Karpas-422 (cell line): ENCODE data around the gene TMEM131L. TPM values are rescaled to one million over a fixed set of nuclear protein-coding genes. Genes with fewer than 3 reads are reported as not detected.
"Not testable (repeated sequence)": the region's sequence is repeated elsewhere in the genome, so short reads cannot be mapped to it uniquely, and the experiment has no call there.

Source experiments
- DNase-seq: peaks from one replicate; pipeline ENCODE4 v3.0.0-alpha.2; 2015
- H2AFZ ChIP-seq: fragments of 200-600 bp; sonication (generic); 2 replicates; pipeline ENCODE4 v1.6.1; 2014; ENCODE audit warnings: antibody characterized with exemption, low read length, mixed read lengths
- H3K27ac ChIP-seq: fragments of 200-600 bp; sonication (generic); 2 replicates; pipeline ENCODE4 v1.5.1; 2014; ENCODE audit warnings: mild to moderate bottlenecking, low read length, moderate library complexity
- H3K27me3 ChIP-seq: fragments of 200-600 bp; sonication (generic); 2 replicates; pipeline ENCODE4 v1.6.1; 2014; ENCODE audit warnings: low read length, mixed read lengths
- H3K36me3 ChIP-seq: fragments of 200-600 bp; sonication (generic); 2 replicates; pipeline ENCODE4 v1.6.1; 2014; ENCODE audit warnings: low read length, mixed read lengths; ENCODE audit not compliant: insufficient read depth
- H3K4me1 ChIP-seq: fragments of 200-600 bp; sonication (generic); 2 replicates; pipeline ENCODE4 v1.6.1; 2014; ENCODE audit warnings: mild to moderate bottlenecking, low read length, mixed read lengths
- H3K4me2 ChIP-seq: fragments of 200-600 bp; sonication (generic); 2 replicates; pipeline ENCODE4 v1.6.1; 2014; ENCODE audit warnings: low read length, low read depth, mild to moderate bottlenecking; ENCODE audit not compliant: poor library complexity, severe bottlenecking
- H3K4me3 ChIP-seq: fragments of 200-600 bp; sonication (generic); 2 replicates; pipeline ENCODE4 v1.5.1; 2014; ENCODE audit warnings: mild to moderate bottlenecking, antibody characterized with exemption, low read length, mixed read lengths
- H3K79me2 ChIP-seq: fragments of 200-600 bp; sonication (generic); 2 replicates; pipeline ENCODE4 v1.6.1; 2014; ENCODE audit warnings: mild to moderate bottlenecking, low read length, mixed read lengths
- H3K9ac ChIP-seq: fragments of 200-600 bp; sonication (generic); 2 replicates; pipeline ENCODE4 v1.6.0; 2014; ENCODE audit warnings: low read length
- H3K9me2 ChIP-seq: fragments of 200-600 bp; sonication (generic), shearing (Covaris generic); replicated peaks from 2 replicates; pipeline ENCODE4 v1.6.0; 2014; ENCODE audit warnings: mild to moderate bottlenecking, low read length, moderate library complexity; ENCODE audit not compliant: insufficient read depth
- H3K9me3 ChIP-seq: fragments of 300-700, 200-600 bp; sonication (generic); 2 replicates; pipeline ENCODE4 v1.6.1; 2014; ENCODE audit warnings: low read length, mixed read lengths
- H4K20me1 ChIP-seq: fragments of 200-600 bp; sonication (generic); 2 replicates; pipeline ENCODE4 v1.6.1; 2014; ENCODE audit warnings: mild to moderate bottlenecking, antibody characterized with exemption, low read length, low read depth; ENCODE audit not compliant: insufficient read depth
- total RNA-seq: library from RNA; depleted of rRNA; stranded (reverse); fragments of >200 nt; shearing (Covaris generic); gene quantifications from 2 replicates; pipeline ENCODE4 v1.2.3, GENCODE V29; 2014; ENCODE audit warnings: low replicate concordance

TMEM131L gene
- total RNA-seq, 1 experiment from 2014 or later = 54.8 TPM

DNA sequence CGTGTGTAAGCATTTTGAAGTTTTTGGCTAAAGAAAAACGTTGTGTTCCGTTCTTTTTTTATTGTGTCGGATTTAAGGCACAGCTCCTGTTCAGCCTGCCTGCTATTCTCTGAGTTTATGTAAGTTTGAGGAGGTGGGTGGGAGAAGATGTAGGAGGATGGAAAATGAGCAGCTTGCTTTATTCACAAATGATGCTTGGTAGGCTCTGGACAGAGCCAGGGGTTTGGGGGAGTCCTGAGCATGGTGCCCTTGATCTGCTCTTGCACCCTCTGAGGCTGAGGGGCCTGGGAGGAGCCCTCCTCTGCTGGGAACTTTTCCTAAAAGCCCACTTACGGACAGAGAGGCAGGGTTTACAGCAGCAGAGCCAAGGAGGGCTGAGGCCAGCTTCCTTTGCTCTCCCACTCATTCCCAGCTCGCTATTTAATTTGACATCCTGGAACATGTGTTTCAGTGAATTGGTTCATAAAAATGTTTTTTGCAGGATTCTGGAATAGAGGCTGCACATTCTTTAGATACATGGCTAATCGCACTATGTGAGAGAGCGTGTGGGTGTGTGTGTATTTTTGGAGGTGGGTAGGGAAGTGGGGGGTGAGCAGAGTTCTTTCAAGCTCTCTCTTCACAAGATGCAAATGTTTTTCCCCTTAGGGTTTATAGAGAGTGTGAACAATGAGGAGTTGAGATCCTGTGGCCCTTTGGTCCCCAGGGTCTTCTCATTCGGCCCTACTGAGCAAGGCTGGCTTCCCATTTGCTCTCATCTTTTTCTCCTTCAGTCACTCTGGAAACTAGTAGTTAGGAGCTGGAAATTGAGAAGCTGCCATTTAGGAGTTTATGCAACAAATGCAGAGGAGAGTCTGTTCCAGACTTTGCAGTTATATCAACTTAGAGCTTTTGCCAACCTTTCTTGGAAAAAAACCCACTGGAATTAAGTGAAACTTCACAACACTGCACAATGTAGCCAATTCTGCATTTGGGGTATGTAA, 32.1 kb downstream of the TMEM131L start:
- no peak overlapping the region for H2AFZ ChIP-seq
- H3K27ac ChIP-seq = no peak overlapping the region
- peak; percentile 87 for DNase-seq
- no peaks in the 10 kb centered on the region for H3K27me3 ChIP-seq
- H3K4me1 ChIP-seq = peaks cover 51% of the 10 kb centered on the region
- H3K4me3 ChIP-seq = peak overlapping the region; percentile 43
- peak overlapping the region; percentile 62 for H3K4me2 ChIP-seq
- no peaks in the 10 kb centered on the region for H3K9me2 ChIP-seq
- H3K9ac ChIP-seq = peak overlapping the region; percentile 14
- no peaks in the 10 kb centered on the region for H3K9me3 ChIP-seq
- H4K20me1 ChIP-seq = peaks cover 96% of the 10 kb centered on the region
- 0 out of 2 replicates have a peak, but pooled peaks cover 3% of the 10 kb centered on the region for H3K36me3 ChIP-seq
- H3K79me2 ChIP-seq = peaks cover 24% of the 10 kb centered on the region

DNA sequence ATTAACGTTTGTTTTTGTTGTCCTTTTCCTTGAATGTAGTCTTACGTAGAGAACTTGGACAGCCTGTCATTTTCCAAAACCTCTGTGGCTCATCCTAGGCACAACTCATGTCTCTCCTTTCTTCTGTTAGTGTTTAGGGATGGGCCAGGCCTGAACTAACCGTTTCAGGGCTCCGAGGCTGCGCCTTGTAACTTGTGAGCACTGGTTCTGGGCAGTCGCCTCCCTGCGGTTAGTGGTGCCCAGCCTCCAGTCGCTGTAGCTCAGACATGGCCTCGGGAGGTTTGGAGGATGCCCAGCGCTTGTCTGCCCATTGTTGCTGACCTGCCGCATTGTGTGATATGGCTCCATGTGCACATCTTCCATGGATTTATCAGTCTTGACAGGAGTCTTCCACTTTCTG, 32.8 kb downstream of the TMEM131L start:
- Histone ChIP-seq H3K9me2 (no peaks in the 10 kb centered on the region), H3K9me3 (no peaks in the 10 kb centered on the region), H3K79me2 (peaks cover 24% of the 10 kb centered on the region), H3K9ac (no peak overlapping the region), H3K27me3 (no peaks in the 10 kb centered on the region), H3K27ac (no peak overlapping the region), H3K4me3 (peak overlapping the region; percentile 43), H3K4me2 (peak overlapping the region; percentile 62), H3K4me1 (peaks cover 51% of the 10 kb centered on the region), H2AFZ (no peak overlapping the region), H3K36me3 (0 out of 2 replicates have a peak, but pooled peaks cover 3% of the 10 kb centered on the region), H4K20me1 (peaks cover 96% of the 10 kb centered on the region)
- DNase-seq = no peak

DNA sequence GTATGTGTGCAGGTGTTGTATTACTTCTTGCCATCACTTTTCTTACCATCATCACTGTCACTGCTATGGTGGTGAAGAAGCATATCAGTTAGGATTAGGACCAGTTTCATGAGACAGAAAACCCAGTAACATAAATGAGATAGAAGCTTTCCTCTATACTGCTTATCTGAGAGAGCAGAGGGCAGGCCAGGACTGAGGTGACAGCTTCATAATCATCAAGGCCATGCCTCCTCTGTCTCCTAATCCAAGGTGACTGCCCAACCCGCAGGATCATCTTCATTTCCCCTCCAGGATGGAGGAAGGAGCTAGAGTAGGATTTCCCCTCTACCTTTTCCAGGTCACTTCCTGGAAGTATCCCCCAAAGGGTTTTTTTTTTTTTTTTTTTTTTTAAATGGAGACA, 35.4 kb downstream of the TMEM131L start:
- Histone ChIP-seq H3K4me3 (no peak overlapping the region), H3K36me3 (0 out of 2 replicates have a peak, but pooled peaks cover 3% of the 10 kb centered on the region), H3K9me3 (no peaks in the 10 kb centered on the region), H3K4me1 (peaks cover 27% of the 10 kb centered on the region), H4K20me1 (peaks cover 85% of the 10 kb centered on the region), H3K27me3 (no peaks in the 10 kb centered on the region), H2AFZ (no peak overlapping the region), H3K9ac (no peak overlapping the region), H3K9me2 (no peaks in the 10 kb centered on the region), H3K4me2 (no peak overlapping the region), H3K79me2 (peaks cover 27% of the 10 kb centered on the region), H3K27ac (no peak overlapping the region)
- no peak for DNase-seq

GRCh38 chr4:153502584-153502983, 36.4 kb downstream of the TMEM131L start:
- DNase-seq = no peak
- Histone ChIP-seq H3K27me3 (no peaks in the 10 kb centered on the region), H3K36me3 (0 out of 2 replicates have a peak, but pooled peaks cover 3% of the 10 kb centered on the region), H3K27ac (no peak overlapping the region), H3K4me3 (no peak overlapping the region), H3K9me3 (no peaks in the 10 kb centered on the region), H3K4me2 (no peak overlapping the region), H3K9me2 (no peaks in the 10 kb centered on the region), H3K79me2 (peaks cover 27% of the 10 kb centered on the region), H4K20me1 (peaks cover 83% of the 10 kb centered on the region), H3K9ac (no peak overlapping the region), H3K4me1 (peaks cover 16% of the 10 kb centered on the region), H2AFZ (no peak overlapping the region)

DNA sequence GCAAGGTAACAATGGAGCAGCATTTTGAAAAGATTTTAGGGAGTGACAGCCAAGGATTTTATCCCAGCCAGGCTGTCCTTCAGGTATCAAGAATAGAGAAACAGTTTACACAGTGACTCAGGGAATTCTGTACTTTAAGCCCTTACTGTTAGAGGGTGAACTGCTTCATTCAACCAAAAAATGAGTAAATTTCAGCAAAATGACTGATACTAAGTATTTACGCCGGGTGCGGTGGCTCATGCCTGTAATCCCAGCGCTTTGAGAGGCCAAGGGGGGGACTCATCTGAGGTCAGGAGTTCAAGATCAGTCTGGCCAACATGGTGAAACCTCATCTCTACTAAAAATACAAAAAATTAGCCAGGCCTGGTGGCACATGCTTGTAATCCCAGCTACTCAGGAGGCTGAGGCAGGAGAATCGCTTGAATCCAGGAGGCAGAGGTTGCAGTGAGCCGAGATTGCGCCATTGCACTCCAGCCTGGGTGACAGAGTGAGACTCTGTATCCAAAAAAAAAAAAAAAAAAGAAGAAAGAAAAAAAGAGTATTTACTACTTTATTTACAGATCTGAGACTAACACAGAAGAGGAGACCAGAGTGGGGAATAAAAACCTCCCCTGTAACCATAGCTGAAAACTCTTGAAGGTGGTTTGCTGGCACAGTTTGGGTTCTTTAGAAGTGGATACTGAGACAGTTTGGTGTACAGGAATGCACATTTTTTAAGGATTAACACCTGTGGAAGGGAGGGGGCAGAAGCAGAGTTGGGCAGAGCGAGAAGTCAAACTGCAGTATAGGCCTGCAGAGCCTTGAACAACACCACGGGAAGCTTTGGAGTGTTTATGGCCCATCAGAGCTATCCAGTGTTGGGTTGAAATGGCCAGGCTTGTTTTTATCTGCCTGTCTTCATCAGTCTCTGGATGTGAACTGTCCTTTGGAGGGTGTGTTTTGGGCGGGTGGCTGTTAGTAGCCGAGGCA, 40.5 kb downstream of the TMEM131L start:
- no peak overlapping the region for H3K27ac ChIP-seq
- H3K4me3 ChIP-seq = no peak overlapping the region
- no peaks in the 10 kb centered on the region for H3K9me3 ChIP-seq
- H3K9me2 ChIP-seq = no peaks in the 10 kb centered on the region
- DNase-seq = no peak
- H4K20me1 ChIP-seq = peaks cover 70% of the 10 kb centered on the region
- H3K79me2 ChIP-seq = peaks cover 3% of the 10 kb centered on the region; the same call in 1 of the 2 replicates
- no peak overlapping the region for H3K9ac ChIP-seq
- peaks cover 22% of the 10 kb centered on the region for H3K36me3 ChIP-seq
- no peak overlapping the region for H2AFZ ChIP-seq
- H3K4me2 ChIP-seq = no peak overlapping the region
- H3K4me1 ChIP-seq = no peaks in the 10 kb centered on the region; the same call in 1 of the 2 replicates
- H3K27me3 ChIP-seq = no peaks in the 10 kb centered on the region

- no peak overlapping the region for H2AFZ ChIP-seq
- H3K4me2 ChIP-seq = no peak overlapping the region
- no peak for DNase-seq
- H3K27ac ChIP-seq = no peak overlapping the region
- H3K79me2 ChIP-seq = peaks cover 3% of the 10 kb centered on the region; the same call in 1 of the 2 replicates
- H3K27me3 ChIP-seq = no peaks in the 10 kb centered on the region
- H3K9ac ChIP-seq = no peak overlapping the region
- H3K9me3 ChIP-seq = no peaks in the 10 kb centered on the region
- peaks cover 69% of the 10 kb centered on the region for H4K20me1 ChIP-seq
- H3K4me1 ChIP-seq = peaks cover 4% of the 10 kb centered on the region
- H3K36me3 ChIP-seq = peaks cover 22% of the 10 kb centered on the region
- no peak overlapping the region for H3K4me3 ChIP-seq
- H3K9me2 ChIP-seq = no peaks in the 10 kb centered on the region
Measured at GRCh38 chr4:153507310-153508073, 41.3 kb downstream of the TMEM131L start.

GRCh38 chr4:153509212-153509611, 43.1 kb downstream of the TMEM131L start:
- not testable (repeated sequence) for DNase-seq, H2AFZ ChIP-seq, H3K4me3 ChIP-seq, H3K4me1 ChIP-seq, H3K4me2 ChIP-seq, H3K27me3 ChIP-seq, H3K9me3 ChIP-seq, H3K27ac ChIP-seq, H3K79me2 ChIP-seq, H3K9ac ChIP-seq, H3K9me2 ChIP-seq
- Histone ChIP-seq H4K20me1 (peaks cover 69% of the 10 kb centered on the region), H3K36me3 (peaks cover 22% of the 10 kb centered on the region)
